BLaER1 treated with 17β-estradiol and CSF1 and Interleukin-3, amounts not matched to agents 10 nM and 100 nM (cell line): ENCODE results near the gene HINFP.

ENCODE experiments used
- H3K27ac ChIP-seq, 11 experiments: shearing (Covaris generic); formaldehyde crosslinking; 2 replicates each; pipeline ENCODE4 v1.8.1; 2022
- H3K27me3 ChIP-seq, 11 experiments: shearing (Covaris generic); formaldehyde crosslinking; 2 replicates each; pipeline ENCODE4 v1.8.1; 2022
- H3K36me3 ChIP-seq, 11 experiments: shearing (Covaris generic); formaldehyde crosslinking; 2 replicates each; pipeline ENCODE4 v1.8.1; 2022
- H3K4me1 ChIP-seq, 10 experiments: shearing (Covaris generic); formaldehyde crosslinking; 2 replicates each; pipeline ENCODE4 v1.8.1; 2022
- H3K4me2 ChIP-seq, 11 experiments: shearing (Covaris generic); formaldehyde crosslinking; 2 replicates each; pipeline ENCODE4 v1.8.1; 2022
- H3K4me3 ChIP-seq, 10 experiments: shearing (Covaris generic); formaldehyde crosslinking; 2 replicates each; pipeline ENCODE4 v1.8.1; 2022
- H3K9ac ChIP-seq, 11 experiments: shearing (Covaris generic); formaldehyde crosslinking; 2 replicates each; pipeline ENCODE4 v1.8.1; 2022
- H3K9me3 ChIP-seq, 11 experiments: shearing (Covaris generic); formaldehyde crosslinking; replicated peaks in 1 of 11; 2 replicates each; pipeline ENCODE4 v1.8.1; 2022
- H4K20me1 ChIP-seq, 11 experiments: shearing (Covaris generic); formaldehyde crosslinking; 2 replicates each; pipeline ENCODE4 v1.8.1; 2022
- Cebpa-rat ChIP-seq, 11 experiments: shearing (Covaris generic); IDR thresholded peaks; 2 replicates each; pipeline ENCODE4 v1.8.1; 2022

The HINFP gene

DNA sequence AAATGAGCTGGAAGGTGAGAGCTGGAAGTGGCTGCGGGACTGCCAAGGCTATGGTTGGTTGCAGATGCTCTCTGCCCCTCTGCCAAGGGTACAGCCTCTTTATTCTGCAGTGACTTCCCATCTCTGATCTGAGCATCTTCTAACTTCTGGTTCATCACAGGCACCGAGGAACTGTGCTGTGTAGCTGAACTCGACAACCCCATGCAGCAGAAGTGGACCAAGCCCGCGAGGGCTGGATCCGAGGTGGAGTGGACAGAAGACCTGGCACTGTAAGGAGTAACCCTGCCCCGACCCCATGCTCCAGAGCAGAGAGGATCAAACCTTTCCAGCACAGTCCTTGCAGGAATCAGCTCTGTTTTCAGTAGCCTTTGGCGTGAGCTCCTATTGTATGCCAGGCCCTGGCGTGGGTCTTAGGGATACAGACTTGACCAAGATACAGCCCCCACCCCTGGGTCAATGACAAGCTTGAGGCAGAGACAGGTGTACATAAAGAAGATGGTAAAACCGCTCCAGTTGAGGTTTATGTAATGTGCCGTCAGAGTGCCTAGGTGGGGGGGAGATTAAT, 9.9 kb upstream of the HINFP start:
- peak overlapping the region in 2 of 11 experiments; percentile 91 to 97; a peak in 2 of 22 replicates for H3K4me2 ChIP-seq
- no peak overlapping the region for H3K9ac ChIP-seq
- H4K20me1 ChIP-seq = peaks cover 0 to 34% (median 3%) of the 10 kb centered on the region in 11 experiments; a peak in 7 of 22 replicates
- H3K36me3 ChIP-seq = peaks cover 49 to 69% (median 66%) of the 10 kb centered on the region in 11 experiments
- no peaks in the 10 kb centered on the region for H3K9me3 ChIP-seq
- peaks cover 29 to 60% (median 46%) of the 10 kb centered on the region in 10 experiments for H3K4me1 ChIP-seq
- no peak overlapping the region for H3K4me3 ChIP-seq
- no peak overlapping the region for H3K27ac ChIP-seq
- no peaks in the 10 kb centered on the region for H3K27me3 ChIP-seq
- TF ChIP-seq Cebpa-rat (IDR thresholded peaks at IDR 0.05) = no peak

DNA sequence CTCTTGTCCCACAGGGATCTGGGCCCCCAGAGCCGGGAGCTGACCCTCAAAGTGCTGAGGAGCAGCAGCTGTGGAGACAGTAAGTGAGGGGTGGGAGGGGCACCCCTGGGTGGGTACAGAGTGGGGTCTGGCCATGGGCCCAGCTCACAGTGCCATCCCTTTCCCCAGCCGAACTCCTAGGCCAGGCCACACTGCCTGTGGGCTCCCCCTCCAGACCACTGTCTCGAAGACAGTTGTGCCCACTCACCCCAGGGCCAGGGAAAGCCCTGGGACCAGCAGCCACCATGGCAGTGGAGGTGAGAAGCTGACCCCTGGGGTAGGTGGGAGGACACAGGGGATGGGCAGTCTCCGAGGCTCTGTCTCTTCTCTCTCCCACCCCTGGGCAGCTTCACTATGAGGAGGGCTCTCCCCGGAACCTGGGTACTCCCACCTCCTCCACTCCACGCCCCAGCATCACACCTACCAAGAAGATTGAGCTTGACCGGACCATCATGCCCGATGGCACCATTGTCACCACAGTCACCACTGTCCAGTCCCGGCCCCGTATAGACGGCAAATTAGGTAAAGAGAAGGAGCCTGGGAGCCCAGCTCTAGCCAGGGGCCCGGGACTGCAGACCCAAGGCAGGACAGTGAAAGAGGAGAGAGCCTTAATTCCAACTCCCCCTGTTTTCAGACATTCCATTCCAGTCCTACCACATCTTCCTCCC, 8.9 kb upstream of the HINFP start:
- Histone ChIP-seq H3K4me3 (no peak overlapping the region), H3K4me2 (no peak overlapping the region), H3K4me1 (peaks cover 24 to 57% (median 41%) of the 10 kb centered on the region in 10 experiments), H3K27ac (no peak overlapping the region), H3K9me3 (no peaks in the 10 kb centered on the region), H3K9ac (peak overlapping the region in 1 of 11 experiments; percentile 9; a peak in 2 of 22 replicates), H3K36me3 (peaks cover 57 to 79% (median 76%) of the 10 kb centered on the region in 11 experiments), H3K27me3 (no peaks in the 10 kb centered on the region), H4K20me1 (peaks cover 0 to 34% (median 3%) of the 10 kb centered on the region in 11 experiments; a peak in 7 of 22 replicates)
- no peak for TF ChIP-seq Cebpa-rat (IDR thresholded peaks at IDR 0.05)

DNA sequence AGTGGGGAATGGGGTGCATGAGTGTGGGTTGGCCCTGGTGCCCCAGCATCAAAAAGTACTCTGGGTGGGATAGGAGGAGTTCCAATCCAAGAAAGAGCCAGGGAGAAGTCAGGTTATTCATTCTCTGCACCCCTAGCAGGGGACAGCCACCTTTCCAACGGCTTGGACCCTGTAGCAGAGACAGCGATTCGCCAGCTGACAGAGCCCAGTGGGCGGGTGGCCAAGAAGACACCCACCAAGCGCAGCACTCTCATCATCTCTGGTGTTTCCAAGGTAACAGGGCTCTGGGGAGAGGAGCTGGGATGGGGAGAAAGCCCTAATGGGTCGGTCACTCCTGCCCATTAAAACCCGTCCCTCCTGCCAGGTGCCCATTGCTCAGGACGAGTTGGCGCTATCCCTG, 7.7 kb upstream of the HINFP start:
- peaks cover 63 to 89% (median 83%) of the 10 kb centered on the region in 11 experiments for H3K36me3 ChIP-seq
- H4K20me1 ChIP-seq = peaks cover 0 to 29% (median 0%) of the 10 kb centered on the region in 11 experiments; a peak in 6 of 22 replicates
- H3K4me1 ChIP-seq = peaks cover 15 to 51% (median 32%) of the 10 kb centered on the region in 10 experiments
- no peak overlapping the region for H3K27ac ChIP-seq
- H3K9ac ChIP-seq = no peak overlapping the region
- TF ChIP-seq Cebpa-rat (IDR thresholded peaks at IDR 0.05) = no peak
- no peak overlapping the region for H3K4me2 ChIP-seq
- no peaks in the 10 kb centered on the region for H3K27me3 ChIP-seq
- H3K9me3 ChIP-seq = no peaks in the 10 kb centered on the region
- no peak overlapping the region for H3K4me3 ChIP-seq

DNA sequence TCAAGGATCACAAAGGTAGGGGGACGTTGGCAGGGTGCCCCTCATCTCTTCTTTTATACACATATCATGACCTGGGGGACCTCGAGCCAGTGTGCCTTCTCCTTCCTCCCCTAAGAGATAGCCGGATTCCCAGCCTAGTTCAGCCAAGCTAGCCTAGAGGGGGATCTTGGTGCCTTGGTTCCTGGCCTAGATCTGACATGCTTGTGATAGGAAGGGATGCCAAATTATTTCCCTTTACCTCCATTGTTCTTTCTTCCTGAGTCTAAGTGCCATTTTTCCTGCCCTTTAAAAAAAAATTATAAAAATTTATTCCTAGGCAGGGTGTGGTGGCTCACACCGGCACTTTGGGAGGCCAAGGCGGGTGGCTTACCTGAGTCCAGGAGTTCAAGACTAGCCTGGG, 7.0 kb upstream of the HINFP start:
- Histone ChIP-seq H3K36me3 (peaks cover 63 to 89% (median 83%) of the 10 kb centered on the region in 11 experiments), H4K20me1 (peaks cover 0 to 22% (median 0%) of the 10 kb centered on the region in 11 experiments; a peak in 5 of 22 replicates), H3K4me1 (peaks cover 9 to 45% (median 25%) of the 10 kb centered on the region in 10 experiments), H3K4me2 (peak overlapping the region in 2 of 11 experiments; percentile 49 to 59; a peak in 2 of 22 replicates), H3K9ac (no peak overlapping the region), H3K27me3 (no peaks in the 10 kb centered on the region), H3K9me3 (no peaks in the 10 kb centered on the region), H3K27ac (no peak overlapping the region), H3K4me3 (no peak overlapping the region)
- no peak for TF ChIP-seq Cebpa-rat (IDR thresholded peaks at IDR 0.05)

DNA sequence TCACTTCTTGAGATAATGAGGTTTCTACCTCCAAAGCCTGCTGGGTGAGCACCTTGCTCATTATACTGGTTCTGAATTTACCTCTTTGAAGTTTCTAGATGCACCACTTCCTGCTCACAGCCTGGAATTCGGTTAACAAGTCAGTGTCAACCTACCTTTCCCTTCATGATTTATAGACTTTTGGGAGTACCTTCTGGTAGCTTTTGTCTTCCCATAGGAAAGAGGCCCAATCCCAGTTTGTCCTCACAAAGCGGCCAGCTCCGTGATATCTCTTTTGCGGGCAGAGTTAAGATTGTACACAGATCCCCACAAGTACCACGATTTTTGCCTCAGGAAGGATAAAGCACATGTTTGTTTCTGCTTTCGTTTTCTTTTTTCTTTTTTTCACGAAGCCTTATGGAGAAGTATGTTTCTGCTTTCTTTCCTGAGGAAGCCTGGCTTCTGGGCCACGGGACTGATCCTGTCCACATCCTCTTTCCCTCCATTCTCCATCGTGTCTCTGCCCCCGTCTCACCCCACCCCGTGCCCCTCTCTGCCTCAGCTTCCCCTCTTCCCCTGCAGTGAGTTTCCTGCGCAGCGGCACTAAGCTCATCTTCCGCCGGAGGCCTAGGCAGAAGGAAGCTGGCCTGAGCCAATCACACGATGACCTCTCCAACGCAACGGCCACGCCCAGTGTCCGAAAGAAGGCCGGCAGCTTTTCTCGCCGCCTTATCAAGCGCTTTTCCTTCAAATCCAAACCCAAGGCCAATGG, 5.7 kb upstream of the HINFP start:
- Histone ChIP-seq H3K4me3 (no peak overlapping the region), H3K27me3 (no peaks in the 10 kb centered on the region), H4K20me1 (peaks cover 0 to 11% (median 0%) of the 10 kb centered on the region in 11 experiments; a peak in 3 of 22 replicates), H3K4me1 (peaks cover 7 to 37% (median 20%) of the 10 kb centered on the region in 10 experiments), H3K36me3 (peaks cover 60 to 76% (median 74%) of the 10 kb centered on the region in 11 experiments), H3K9me3 (no peaks in the 10 kb centered on the region), H3K27ac (peak overlapping the region in 8 of 11 experiments; percentile 27 to 56 (median 48); a peak in 15 of 22 replicates), H3K4me2 (peak overlapping the region in 7 of 11 experiments; percentile 7 to 59 (median 49); a peak in 13 of 22 replicates), H3K9ac (peak overlapping the region in 9 of 11 experiments; percentile 10 to 33 (median 24); a peak in 3 of 22 replicates)
- TF ChIP-seq Cebpa-rat (IDR thresholded peaks at IDR 0.05) = no peak

DNA sequence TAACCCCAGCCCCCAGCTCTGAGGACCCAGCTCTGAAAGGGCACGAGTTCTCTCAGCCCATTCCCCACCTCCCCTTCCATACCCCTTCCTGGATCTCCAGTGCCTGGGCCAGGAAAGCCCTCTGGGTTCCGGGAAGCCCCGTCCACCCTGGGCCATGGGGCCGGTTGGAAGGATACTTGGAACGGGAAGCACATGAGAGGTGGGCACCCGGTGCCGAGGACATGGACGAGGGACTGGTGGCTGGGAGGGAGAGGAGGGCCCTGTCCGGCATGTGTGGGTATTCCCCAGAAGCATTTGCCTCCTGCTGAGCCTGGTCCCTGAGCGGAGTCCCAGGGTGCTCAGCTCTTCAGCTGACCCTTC, 5.2 kb upstream of the HINFP start:
- Histone ChIP-seq H3K27ac (peak overlapping the region in 6 of 11 experiments; percentile 24 to 56 (median 50); a peak in 9 of 22 replicates), H3K4me2 (peak overlapping the region in 3 of 11 experiments; percentile 49 to 59 (median 50); a peak in 6 of 22 replicates)

DNA sequence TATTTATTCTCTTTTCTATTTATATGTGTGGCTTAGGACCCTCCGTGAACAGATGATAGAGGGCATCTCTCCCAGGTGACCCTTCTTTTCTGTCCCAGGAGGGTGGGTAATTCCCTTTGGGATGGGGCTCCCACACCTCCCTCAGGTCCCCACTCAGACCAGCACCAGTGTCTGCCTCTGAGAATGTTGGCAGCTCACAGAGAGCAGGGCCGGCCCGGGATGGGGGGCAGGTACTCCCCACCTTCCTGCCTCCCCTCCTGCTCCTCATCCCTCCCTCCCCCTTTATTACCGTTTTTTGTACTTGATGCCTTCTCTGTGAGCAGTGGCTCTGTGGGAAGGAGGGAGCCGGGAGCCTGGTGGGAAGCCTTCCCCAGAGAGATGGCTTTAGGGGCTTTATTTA, 4.8 kb upstream of the HINFP start:
- Histone ChIP-seq H4K20me1 (peaks cover 0 to 1% (median 0%) of the 10 kb centered on the region in 11 experiments; a peak in 1 of 22 replicates), H3K9me3 (no peaks in the 10 kb centered on the region), H3K36me3 (peaks cover 50 to 67% (median 65%) of the 10 kb centered on the region in 11 experiments), H3K27me3 (no peaks in the 10 kb centered on the region), H3K4me3 (no peak overlapping the region), H3K27ac (peak overlapping the region in 1 of 11 experiments; percentile 49; a peak in 1 of 22 replicates), H3K4me2 (peak overlapping the region in 1 of 11 experiments; percentile 59; a peak in 1 of 22 replicates), H3K9ac (no peak overlapping the region), H3K4me1 (peaks cover 10 to 33% (median 23%) of the 10 kb centered on the region in 10 experiments)
- no peak for TF ChIP-seq Cebpa-rat (IDR thresholded peaks at IDR 0.05)

More for the DNA sequence above, 5.2 kb upstream of the HINFP start:
- no peak for TF ChIP-seq Cebpa-rat (IDR thresholded peaks at IDR 0.05)
- H3K9me3 ChIP-seq = no peaks in the 10 kb centered on the region
- H3K36me3 ChIP-seq = peaks cover 54 to 71% (median 68%) of the 10 kb centered on the region in 11 experiments
- H3K4me3 ChIP-seq = no peak overlapping the region
- peaks cover 10 to 35% (median 23%) of the 10 kb centered on the region in 10 experiments for H3K4me1 ChIP-seq
- H4K20me1 ChIP-seq = peaks cover 0 to 5% (median 0%) of the 10 kb centered on the region in 11 experiments; a peak in 1 of 22 replicates
- H3K27me3 ChIP-seq = no peaks in the 10 kb centered on the region
- H3K9ac ChIP-seq = 0 out of 22 replicates have a peak overlapping the region, but pooled peaks of 1 of the 11 experiments have one; percentile 19

DNA sequence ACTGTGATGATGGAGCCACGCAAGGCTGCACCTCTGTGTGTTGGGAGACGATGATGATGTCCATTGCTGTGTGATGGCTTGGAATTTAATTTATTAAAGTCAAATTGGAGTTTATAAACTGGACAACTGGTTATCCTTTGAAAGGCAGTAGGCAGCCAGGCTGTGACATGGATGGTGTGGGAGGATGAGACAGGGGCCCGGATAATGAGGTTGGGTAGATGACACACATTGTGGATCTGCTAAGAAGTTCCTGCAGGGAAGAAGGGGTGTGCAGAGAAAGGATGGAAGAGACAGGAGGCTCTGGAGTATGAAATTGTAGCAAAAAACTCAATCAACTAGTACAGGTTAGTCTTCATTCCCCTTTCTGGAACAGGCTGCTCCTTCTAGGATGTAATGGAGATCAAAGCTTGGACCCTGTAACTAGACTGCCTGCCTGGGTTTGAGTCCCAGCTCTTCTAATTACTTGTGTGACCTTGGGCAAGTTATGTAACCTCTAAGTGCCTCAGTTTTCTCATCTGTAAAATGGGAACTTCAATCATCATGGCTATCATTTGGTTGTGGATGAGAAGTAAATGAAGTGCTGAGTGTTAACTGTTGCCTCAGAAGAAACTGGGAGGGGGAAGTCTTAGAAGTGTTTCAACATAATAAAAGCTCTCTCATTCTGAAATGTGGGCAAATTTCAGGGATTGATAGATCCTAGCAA, 4.2 kb upstream of the HINFP start:
- Histone ChIP-seq H3K4me3 (no peak overlapping the region), H3K27me3 (no peaks in the 10 kb centered on the region), H3K4me2 (no peak overlapping the region), H3K9me3 (no peaks in the 10 kb centered on the region), H3K27ac (no peak overlapping the region), H3K4me1 (peaks cover 13 to 33% (median 24%) of the 10 kb centered on the region in 10 experiments), H3K36me3 (peaks cover 46 to 61% (median 59%) of the 10 kb centered on the region in 11 experiments), H4K20me1 (peaks cover 0 to 6% (median 2%) of the 10 kb centered on the region in 11 experiments; a peak in 7 of 22 replicates), H3K9ac (no peak overlapping the region)
- TF ChIP-seq Cebpa-rat (IDR thresholded peaks at IDR 0.05) = no peak
